ENCODE results near the gene PFDN2. TPM values are rescaled to one million over a fixed set of nuclear protein-coding genes. Genes with fewer than 3 reads are reported as not detected.
"Not testable (repeated sequence)": the region's sequence is repeated elsewhere in the genome, so short reads cannot be mapped to it uniquely, and the experiment has no call there.

PFDN2 gene
- total and polyA plus RNA-seq, 2 of the 8 experiments (the other 6 are each of a cell fraction or from before 2014, with no cell fraction given) = 66.2 to 71.2 TPM

- no peak for TF ChIP-seq CTCF (IDR thresholded peaks at IDR 0.05; ENCODE audit: control extremely low read depth in 1 of 3, insufficient read depth in 1 of 3, low read depth in 1 of 3, low read length in 3 of 3)
- no peak for TF ChIP-seq JUND (IDR thresholded peaks at IDR 0.05; ENCODE audit: low read length)
- TF ChIP-seq SIRT6 (IDR thresholded peaks at IDR 0.05; ENCODE audit: low read length) = no peak
- TF ChIP-seq CBX8 (IDR thresholded peaks at IDR 0.05; ENCODE audit: borderline replicate concordance, low read depth, low read length) = no peak
- no peak for TF ChIP-seq CREB1 (IDR thresholded peaks at IDR 0.05)
- no peak for TF ChIP-seq E2F6 (IDR thresholded peaks at IDR 0.05)
- TF ChIP-seq TAF1 (IDR thresholded peaks at IDR 0.05; ENCODE audit: low read depth, low read length) = no peak
Observed at GRCh38 chr1:161066694-161067093, 51.1 kb downstream of the PFDN2 start (continued).

GRCh38 chr1:161065681-161066080 lies 52.2 kb downstream of the PFDN2 start:
- H4K20me1 ChIP-seq (replicated peaks in 1 of 2; ENCODE audit: control insufficient read depth in 1 of 2, insufficient read depth in 2 of 2, low read length in 2 of 2); DNase-seq (ENCODE audit: low read depth in 1 of 2, low spot score in 2 of 2); H2BK120ac ChIP-seq (replicated peaks; ENCODE audit: low read depth, low read length); H3K27ac ChIP-seq (ENCODE audit: low read depth, low read length); H2BK15ac ChIP-seq (ENCODE audit: low read length); H2BK12ac ChIP-seq (ENCODE audit: low read depth, low read length); FAIRE-seq; H4K5ac ChIP-seq (ENCODE audit: insufficient read length, low read depth, low read length); H3K36me3 ChIP-seq (ENCODE audit: control insufficient read depth in 2 of 4, insufficient read depth in 4 of 4, low read length in 3 of 4); H3K4me2 ChIP-seq (ENCODE audit: insufficient read depth in 1 of 2, low read depth in 2 of 2, low read length in 2 of 2); H4K8ac ChIP-seq (ENCODE audit: extremely low read depth, insufficient read depth, low read length); H3K79me1 ChIP-seq (ENCODE audit: low read depth, low read length); H3K79me2 ChIP-seq (ENCODE audit: control insufficient read depth in 1 of 2, insufficient read depth in 2 of 2, low read length in 2 of 2); H3K9me3 ChIP-seq (ENCODE audit: insufficient read depth in 2 of 2, low read depth in 1 of 2, low read length in 1 of 2); H3K18ac ChIP-seq (ENCODE audit: extremely low read depth, low read length); H2AK5ac ChIP-seq (ENCODE audit: low read depth, low read length); H3K23me2 ChIP-seq (ENCODE audit: low read depth, low read length); H3K4me1 ChIP-seq (replicated peaks in 1 of 4; ENCODE audit: control insufficient read depth in 3 of 4, insufficient read depth in 4 of 4, low read length in 3 of 4); H4K91ac ChIP-seq (replicated peaks; ENCODE audit: insufficient read length, low read length); H2BK20ac ChIP-seq (ENCODE audit: low read length); H3K56ac ChIP-seq (replicated peaks; ENCODE audit: insufficient read length, low read depth, low read length); H3K4me3 ChIP-seq (ENCODE audit: extremely low read depth in 1 of 4, insufficient read depth in 2 of 4, low read depth in 3 of 4, low read length in 4 of 4); H2BK5ac ChIP-seq (ENCODE audit: low read depth, low read length); H3K4ac ChIP-seq (replicated peaks; ENCODE audit: insufficient read length, low read depth, low read length); H2AFZ ChIP-seq (ENCODE audit: low read length); H3K9ac ChIP-seq (replicated peaks in 1 of 4; ENCODE audit: extremely low read depth in 1 of 4, low read depth in 3 of 4, low read length in 3 of 4); H3K14ac ChIP-seq (ENCODE audit: insufficient read length); H3K23ac ChIP-seq (ENCODE audit: insufficient read length); H3K27me3 ChIP-seq (replicated peaks in 1 of 4; ENCODE audit: control insufficient read depth in 3 of 4, extremely low read depth in 1 of 4, insufficient read depth in 3 of 4, low read length in 3 of 4): not testable (repeated sequence)
- 91% methylated on average over 7 of the region's 7 CpGs; no CpG with 5 or more reads in 1 of the 2 experiments for WGBS, 2 experiments (ENCODE audit: extremely low coverage in 1 of 2, insufficient coverage in 1 of 2, insufficient read length in 1 of 2, insufficient replicate concordance in 2 of 2, low coverage in 1 of 2, low lambda C conversion rate in 2 of 2, missing lambda C conversion rate in 1 of 2)
- ChIA-PET CTCF (ENCODE audit: partially characterized antibody) (interaction anchor here (1.8 to 17.8 kb wide), 2 partner anchors 32 kb away, joined by 10 to 282 read pairs; partner anchors contain the start of gene KLHDC9), POLR2A (ENCODE audit: partially characterized antibody) (interaction anchor here (1.2 kb wide), 1 partner anchor 28 kb away, joined by 4 read pairs; no protein-coding TSS in a partner anchor)

Data from H1 (cell line).